Right ventricle myocardium inferior (tissue), 1 donor: ENCODE measurements around the gene RIT1. TPM values are rescaled to one million over a fixed set of nuclear protein-coding genes. Genes with fewer than 3 reads are reported as not detected.

ENCODE experiments used
- ATAC-seq: fragments of 200-7000 bp; cut with Tn5 transposase; one replicate; pipeline ENCODE4 v1.9.1; 2020; ENCODE audit warnings: mild to moderate bottlenecking, moderate library complexity
- DNase-seq: peaks from one replicate; pipeline ENCODE4 v3.0.0; 2021; ENCODE audit errors: missing footprints
- intact Hi-C: fragments of 100-400 bp; cut with DNase I; formaldehyde crosslinking; loops from one replicate; pipeline ENCODE4 v1.11.0; 2022
- total RNA-seq: library from RNA; stranded (reverse); fragmentation: NEBNext Ultra II Directional; extraction: Animal tissue kit (Norgen Biotek cat#: 25700); gene quantifications from one replicate; pipeline ENCODE4 v1.2.1, GENCODE V29; 2021
- donor health status: DM: no; HTN: yes; CAD: no; lungs with severe emphysema.

RIT1 gene
- total RNA-seq, 1 donor from 2014 or later, result 21.7 TPM

DNA sequence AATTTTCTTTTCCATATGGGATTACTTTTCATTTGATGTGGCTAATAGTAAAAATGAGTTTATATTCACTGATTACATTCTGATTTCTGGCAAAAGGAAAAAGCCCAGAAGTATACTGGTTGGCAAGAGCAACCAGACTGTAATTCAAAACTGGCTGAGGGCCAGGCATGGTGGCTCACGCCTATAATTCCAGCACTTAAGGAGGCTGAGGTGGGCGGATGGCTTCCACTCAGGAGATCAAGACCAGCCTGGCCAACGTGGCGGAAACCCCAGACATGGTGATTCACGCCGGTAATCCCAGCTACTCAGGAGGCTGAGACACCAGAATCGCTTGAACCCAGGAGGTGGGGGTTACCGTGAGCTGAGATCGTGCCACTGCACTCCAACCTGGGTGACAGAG, 37.3 kb downstream of the RIT1 start:
- ATAC-seq (no peak), DNase-seq (no peak)
- intact Hi-C loops, result no loop called here

DNA sequence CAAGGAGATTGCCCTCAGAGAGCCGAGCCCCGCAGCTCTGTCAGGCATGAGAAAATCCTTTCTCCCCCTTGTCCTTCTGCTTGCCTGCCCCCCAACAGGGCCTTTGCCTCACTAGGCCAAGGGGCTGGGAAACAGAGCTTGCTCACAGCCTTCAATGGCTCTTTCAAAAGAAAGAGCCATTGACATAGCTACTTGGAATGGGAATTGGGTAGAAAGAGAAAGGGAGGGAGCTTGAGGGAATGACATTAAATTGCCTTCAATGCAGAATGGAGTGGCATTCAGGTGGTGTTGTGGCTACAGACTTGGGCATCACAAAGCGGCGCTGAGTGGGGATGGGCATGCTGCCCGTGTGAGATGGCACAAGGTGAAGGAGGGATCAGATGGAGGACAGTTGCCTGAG, 38.6 kb downstream of the RIT1 start:
- no peak for ATAC-seq
- intact Hi-C loops, result no loop called here
- no peak for DNase-seq

DNA sequence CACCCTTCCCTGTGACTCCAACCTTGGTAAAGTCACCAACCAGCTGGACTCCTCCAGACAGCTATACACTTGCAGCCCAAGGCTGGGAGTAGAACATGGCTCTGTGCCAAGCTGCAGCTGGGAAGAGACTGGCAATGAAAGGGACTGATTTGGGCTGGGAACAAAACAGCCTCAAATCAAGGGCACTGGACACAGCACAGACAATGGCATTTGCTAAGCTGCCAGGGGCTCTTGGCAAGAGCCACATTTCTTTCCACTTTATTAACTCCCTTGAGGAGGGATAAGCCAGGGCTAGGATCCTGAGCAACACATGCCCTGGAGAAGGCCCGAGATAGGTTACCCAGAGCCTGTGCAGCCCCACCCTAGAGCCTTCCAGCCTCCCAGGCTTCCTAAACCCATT, 39.8 kb downstream of the RIT1 start:
- peak; percentile 64 for ATAC-seq
- no peak for DNase-seq
- intact Hi-C loops, result no loop called here

DNA sequence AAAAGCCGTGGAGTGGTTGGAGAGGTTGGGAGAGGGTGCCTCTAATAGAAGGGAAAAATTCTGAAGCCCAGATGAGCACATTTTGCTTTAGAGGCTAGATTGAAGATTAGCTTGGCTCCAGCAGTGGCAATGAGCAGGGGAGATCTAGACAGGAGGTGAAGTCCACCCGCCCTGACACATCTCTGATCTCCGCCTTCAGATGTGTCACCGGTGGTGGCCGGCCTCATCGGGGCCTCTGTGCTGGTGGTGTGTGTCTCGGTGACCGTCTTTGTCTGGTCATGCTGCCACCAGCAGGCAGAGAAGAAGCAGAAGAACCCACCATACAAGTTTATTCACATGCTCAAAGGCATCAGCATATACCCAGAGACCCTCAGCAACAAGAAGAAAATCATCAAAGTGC, 43.4 kb downstream of the RIT1 start:
- DNase-seq, result no peak
- no peak for ATAC-seq
- intact Hi-C loops, result no loop called here

DNA sequence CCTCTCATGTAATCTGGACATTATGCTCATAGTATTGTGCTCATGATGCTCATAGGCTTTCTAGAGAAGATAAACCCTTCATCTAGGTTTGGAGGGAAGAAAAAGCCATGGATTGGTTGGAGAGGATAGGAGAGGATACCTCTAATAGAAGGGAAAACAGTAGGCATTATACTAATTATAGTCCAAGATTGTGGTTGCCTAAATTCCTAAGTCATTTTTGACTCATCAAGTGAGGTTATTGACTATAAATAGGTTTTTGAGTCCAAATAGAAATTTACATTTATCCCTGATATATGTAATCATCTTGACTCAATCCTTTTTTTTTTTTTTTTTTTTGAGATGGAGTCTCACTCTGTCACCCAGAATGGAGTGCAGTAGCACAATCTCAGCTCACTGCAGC, 46.8 kb downstream of the RIT1 start:
- ATAC-seq, result no peak
- intact Hi-C loops, result no loop called here
- DNase-seq, result no peak

DNA sequence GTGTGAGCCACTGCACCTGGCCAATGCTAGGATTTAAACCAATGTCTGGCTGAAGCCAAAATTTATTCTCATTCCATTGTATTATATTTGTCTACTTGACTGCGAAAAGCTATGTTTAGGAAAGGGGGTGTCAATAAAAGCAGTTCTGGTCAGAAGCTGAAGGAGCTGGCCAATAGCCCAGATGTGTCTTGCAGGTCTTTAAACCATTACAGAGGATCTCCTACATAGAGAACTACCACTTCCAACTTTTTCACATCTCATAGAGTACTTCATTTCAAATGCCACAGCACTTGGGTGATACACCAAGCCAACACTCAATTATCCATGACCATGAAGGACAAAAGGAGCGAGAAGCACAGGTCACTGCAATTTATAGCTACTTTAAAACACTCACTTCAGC, 49.3 kb downstream of the RIT1 start:
- ATAC-seq (no peak), DNase-seq (no peak)
- intact Hi-C loops, result loop anchor here (2.0 kb wide), 1 partner anchor 31 kb away; no protein-coding TSS in a partner anchor

DNA sequence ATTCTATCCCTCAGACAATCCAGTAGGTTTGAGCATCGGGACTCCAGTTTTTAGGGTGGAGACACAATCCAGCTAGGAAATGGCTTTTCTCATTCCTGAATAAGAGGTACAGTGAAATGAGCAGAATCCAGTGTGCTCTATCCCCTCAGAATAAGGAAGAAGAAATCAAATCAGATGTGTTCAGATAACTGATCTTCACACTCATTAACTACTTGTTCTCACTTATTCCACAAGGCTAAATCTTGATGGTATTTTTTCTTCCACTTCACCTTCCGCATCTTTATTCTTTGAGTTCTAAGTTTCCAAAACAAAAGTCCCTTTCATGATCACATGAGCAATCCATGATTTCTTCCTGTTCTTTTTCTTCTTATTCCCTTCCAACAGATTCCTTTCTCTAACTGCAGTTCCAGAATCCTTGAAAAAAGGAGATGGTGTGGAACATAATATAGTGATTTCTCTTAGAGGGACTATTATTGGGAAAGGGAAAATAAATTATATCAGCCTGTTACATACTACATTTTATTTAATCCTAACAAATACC, 50.1 kb downstream of the RIT1 start:
- ATAC-seq (no peak), DNase-seq (no peak)
- intact Hi-C loops, result loop anchor here (1.0 to 2.0 kb wide), 2 partner anchors 32 to 192 kb away; partner anchors contain the start of gene UBQLN4

DNA sequence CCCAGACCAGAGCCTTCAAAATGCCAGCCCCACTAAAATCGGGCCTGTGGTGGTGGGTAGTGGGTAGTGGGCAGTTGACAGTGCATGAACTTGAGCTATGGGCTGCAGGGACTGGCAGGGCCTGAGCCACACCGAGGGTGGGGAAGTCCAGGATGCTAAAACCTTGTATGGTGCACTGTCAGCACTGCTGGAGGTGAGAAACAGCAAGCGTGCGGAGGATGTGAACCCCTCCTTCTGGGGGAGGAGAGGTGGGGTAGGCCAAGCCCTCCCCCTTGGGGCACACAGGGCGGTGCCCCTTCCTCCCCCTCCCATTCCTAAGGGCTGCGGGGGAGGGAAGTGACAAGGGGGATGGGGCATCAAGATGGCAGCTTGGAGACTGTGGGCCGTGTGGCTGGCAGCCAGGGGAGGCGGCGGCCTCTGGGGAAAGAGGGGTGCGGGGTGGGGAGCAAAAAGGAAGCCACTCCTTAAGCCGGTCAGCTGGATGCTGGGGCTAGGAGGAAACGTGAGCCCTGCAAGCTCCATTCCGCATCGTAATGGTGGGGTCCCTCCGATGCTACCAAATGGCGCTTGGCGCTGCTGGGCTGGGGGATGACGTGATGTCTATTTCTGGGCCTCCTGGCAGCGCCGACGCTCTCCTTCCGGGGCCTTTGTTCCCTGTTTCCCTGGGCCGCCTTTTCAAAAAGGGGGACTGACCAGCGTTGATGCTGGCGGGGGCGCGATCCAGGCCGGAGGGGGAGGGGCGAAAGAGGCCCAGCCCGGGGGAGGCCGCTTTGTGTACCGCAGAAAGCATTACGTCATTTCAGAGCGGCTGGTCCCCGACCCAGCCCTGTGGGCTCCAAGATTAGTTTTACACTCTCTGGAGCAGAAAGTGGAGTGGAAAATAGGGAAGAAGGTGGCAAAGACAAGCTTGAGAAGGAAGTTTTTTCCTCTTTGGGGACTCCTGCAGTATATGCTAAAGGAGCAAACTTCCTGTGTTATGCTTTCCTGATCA, 51.0 kb downstream of the RIT1 start:
- intact Hi-C loops, result loop anchor here (1.0 to 5.0 kb wide), 3 partner anchors 33 to 193 kb away; partner anchors contain the start of genes RIT1 and UBQLN4
- peak; percentile 62 for ATAC-seq
- DNase-seq, result peak; percentile 87

DNA sequence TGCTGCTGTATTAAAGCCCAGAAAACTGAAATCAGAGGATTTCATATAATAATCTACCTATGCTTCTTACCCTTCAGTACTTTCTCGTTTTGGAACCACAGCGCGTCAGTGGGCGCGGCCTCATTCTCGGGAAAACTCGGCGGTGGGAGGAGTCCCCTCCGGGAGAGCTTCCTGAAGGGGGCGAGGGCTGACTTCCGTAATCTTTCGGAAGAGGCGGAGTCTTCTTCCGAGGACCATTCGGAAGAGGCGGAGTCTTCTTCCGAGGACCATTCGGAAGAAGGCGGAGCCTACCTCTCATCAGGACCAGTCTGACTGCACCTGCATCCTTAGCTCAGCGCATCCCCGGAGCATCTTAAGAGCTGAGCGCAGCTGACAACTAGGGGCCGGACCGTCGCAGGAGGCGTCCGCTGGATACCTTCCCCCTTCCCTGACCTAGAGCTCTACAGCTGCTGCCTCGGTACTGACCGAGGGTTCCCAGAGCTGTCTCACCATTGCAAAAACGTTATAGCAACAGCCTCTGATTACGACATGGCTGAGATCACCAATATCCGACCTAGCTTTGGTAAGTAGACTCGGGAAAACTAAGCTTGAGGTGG, 51.8 kb downstream of the RIT1 start, which contains the start of gene SYT11:
TSS of gene SYT11 (plus strand) at position 334 of the 596 bp plus-strand sequence. CDS start at position 529, 195 bp downstream.
- ATAC-seq, result peak; percentile 91
- DNase-seq, result peak; percentile 96
- intact Hi-C loops, result loop anchor here (5.0 kb wide), 1 partner anchor 53 kb away; the partner anchor contains the start of gene RIT1

DNA sequence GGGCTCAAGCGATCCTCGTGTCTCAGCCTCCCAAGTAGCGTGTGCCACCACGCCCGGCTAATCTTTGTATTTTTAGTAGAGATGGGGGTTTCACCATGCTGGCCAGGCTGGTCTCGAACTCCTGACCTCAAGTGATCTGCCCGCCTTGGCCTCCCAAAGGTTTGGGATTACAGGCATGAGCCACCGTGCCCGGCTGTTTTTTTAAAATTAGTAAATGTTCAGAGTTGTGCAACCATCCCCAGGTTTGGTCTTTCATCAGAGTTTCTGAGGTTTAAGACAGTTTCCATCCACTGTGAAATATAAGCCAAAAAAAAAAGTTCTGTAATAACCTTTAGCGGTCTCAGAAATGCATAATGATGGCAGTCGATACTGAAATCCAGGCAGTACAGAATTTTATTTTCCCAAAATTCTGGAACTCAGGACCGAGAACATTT, 52.3 kb downstream of the RIT1 start:
- ATAC-seq (no peak), DNase-seq (no peak)
- intact Hi-C loops, result loop anchor here (5.0 kb wide), 1 partner anchor 53 kb away; the partner anchor contains the start of gene RIT1

DNA sequence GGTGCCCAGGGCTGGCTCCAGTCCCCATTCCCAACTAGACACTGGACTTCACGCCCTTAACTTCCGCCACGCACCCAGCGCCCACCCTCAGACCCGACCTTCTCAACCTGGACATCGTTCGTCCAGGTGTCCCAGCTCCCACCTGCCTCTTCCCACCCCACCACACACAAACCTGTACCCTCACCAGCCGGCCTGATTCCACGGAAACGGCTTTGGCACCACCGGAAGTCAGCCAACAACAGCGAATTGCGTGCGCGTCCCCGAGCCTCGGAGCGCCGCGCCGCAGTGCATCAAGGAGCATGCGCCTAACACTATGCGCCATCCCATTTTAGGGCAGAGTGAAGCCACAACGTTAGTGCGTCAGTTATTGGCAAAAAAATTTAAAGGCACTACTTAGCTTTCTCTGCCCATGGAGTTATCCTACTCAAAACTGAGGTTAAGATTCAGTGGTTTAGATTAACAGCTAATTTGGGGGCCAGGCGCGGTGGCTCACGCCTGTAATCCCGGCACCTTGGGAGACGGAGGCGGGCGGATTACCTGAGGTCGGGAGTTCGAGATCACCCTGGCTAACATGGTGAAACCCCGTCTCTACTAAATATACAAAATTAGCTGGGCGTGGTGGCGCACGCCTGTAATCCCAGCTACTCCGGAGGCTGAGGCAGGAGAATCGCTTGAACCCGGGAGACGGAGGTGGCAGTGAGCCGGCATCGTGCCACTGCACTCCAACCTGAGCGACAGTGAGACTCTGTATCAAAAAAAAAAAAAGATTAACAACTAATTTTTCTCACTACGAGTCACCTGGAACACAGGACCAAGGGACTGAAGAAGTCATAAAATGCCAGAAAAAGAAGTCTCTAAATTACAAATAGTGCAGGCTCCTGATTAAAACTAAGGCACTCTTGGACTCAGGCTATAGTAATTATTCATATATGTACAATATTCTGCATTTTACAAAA, 53.9 kb downstream of the RIT1 start, which contains the start of gene GON4L:
TSS of gene GON4L (minus strand) at position 240 of the 956 bp plus-strand sequence. CDS start 3,434 bp downstream, outside the sequence.
- intact Hi-C loops, result loop anchor here (5.0 kb wide), 1 partner anchor 55 kb away; the partner anchor contains the start of gene RIT1
- DNase-seq (peak; percentile 95), ATAC-seq (peak; percentile 81)

DNA sequence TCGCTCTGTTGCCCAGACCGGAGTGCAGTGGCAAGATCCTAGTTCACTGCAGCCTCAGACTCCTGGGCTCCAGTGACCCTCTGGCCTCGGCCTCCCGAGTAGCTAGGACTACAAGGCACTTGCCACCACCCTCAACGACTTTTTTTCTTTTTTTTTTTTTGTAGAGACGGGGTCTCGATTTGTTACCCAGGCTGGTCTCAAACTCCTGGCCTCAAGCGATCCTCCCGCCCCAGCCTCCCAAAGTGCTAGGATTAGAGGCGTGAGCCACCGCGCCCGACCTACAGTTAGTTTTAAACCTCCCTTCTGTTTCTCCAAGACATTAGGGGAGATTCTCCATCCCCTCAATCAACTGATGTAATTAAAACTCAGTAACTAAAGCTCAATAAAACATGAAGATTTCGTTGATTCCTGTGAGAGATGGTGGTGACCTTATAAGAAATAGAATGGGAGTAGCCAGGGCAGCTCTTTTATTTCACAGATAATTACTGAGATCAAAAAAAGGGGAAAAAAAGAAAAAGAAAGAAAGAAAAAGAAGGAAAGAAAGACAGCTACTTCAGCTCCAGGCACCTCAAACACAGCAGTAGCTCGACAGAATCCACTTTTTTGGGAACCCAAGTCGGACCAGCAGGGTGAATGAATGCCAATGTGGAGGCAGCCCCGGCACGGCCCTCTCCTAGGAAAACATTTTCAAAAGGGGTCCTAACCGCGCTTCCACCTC, 54.7 kb downstream of the RIT1 start:
- no peak for ATAC-seq
- intact Hi-C loops, result loop anchor here (5.0 kb wide), 1 partner anchor 56 kb away; the partner anchor contains the start of gene RIT1

DNA sequence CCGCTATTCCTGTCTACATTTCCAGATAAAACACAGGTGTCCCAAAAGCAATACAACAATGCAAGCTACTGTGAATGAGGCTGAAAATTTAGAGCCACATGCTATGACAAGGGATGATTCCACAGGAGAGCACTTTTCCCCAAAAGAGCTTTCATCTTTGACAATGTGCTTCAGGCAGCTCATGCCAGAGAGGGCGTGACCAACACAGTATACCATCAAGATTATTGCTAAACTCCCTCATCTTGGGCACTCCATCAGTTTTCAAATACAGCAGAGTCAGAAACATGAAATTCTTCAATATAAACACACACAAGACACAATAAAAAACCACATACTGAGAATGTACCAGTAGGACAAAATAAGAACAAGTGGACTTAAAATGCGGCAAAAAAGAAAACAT, 60.8 kb downstream of the RIT1 start:
- intact Hi-C loops, result no loop called here
- DNase-seq (no peak), ATAC-seq (no peak)

More for the DNA sequence above, 54.7 kb downstream of the RIT1 start:
- no peak for DNase-seq

DNA sequence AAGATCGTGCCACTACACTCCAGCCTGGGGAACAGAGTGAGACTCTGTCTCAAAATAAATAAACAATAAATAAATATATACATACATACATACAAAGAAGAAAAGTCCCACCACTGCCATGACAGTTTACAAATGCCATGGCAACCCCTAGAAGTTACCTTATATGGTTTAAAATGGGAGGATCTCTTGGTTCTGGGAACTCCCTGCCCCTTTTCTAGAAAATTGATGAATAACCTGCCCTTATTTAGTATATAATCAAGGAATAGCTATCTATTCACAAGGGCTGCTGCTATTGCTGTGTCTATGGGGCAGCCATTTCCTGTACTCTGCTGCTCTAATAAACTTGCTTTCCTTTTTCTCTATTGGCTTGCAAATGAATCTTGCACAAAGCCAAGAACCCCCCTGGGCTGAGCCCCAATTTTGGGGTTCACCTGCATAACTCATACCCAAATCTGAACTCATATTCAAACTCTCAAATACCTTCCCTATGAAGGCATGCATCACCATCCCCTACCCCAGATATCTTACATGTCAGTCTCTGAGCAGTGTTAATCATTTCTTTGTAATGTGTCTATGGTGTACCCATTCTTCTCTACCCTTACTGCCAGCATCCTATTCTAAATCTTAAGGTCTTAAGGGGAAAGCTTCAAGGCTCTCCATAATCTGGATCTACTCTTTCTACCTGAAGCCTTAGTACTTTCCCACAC, 63.2 kb downstream of the RIT1 start:
- no peak for DNase-seq
- intact Hi-C loops, result no loop called here
- no peak for ATAC-seq
